K562 (cell line): ENCODE data around the gene ERMN. TPM values are rescaled to one million over a fixed set of nuclear protein-coding genes. Genes with fewer than 3 reads are reported as not detected.

Experiments used
- ATAC-seq: fragments of 200-7000 bp; cut with Tn5 transposase; 3 replicates; pipeline ENCODE4 v1.9.1; 2020; ENCODE audit warnings: moderate library complexity
- BruUV-seq: library from RNA; stranded (reverse); fragments of 400-500 nt; replicated peaks from 2 replicates; lab custom pipeline; 2021; lab: Mats Ljungman, UMichigan
- CTCF ChIA-PET: fragments of 300-600 bp; formaldehyde crosslinking; extraction: SDS; loops from one replicate; lab custom pipeline; 2021; ENCODE audit warnings: low intra/inter-chr PET ratio; lab: Yijun Ruan, JAX
- POLR2A ChIA-PET: fragments of 300-600, 350-650 bp; sonication (Branson Sonifier 250); formaldehyde crosslinking; extraction: SDS; loops from one replicate; lab custom pipeline; 2021; ENCODE audit warnings: antibody characterized with exemption, inconsistent platforms; lab: Yijun Ruan, JAX
- DNase-seq, 4 experiments: peaks; one replicate each; pipeline versions ENCODE4 v3.0.0 to v3.0.0-alpha.2; 2011 to 2018; ENCODE audit warnings: low spot score in 3 of 4, mixed read lengths in 3 of 4; ENCODE audit errors: extremely low read depth in 1 of 4
- FAIRE-seq: peaks from 2 replicates; lab custom pipeline; 2011; peaks lifted over from hg19 to GRCh38; lab: Jason Lieb, UNC
- H2AFZ ChIP-seq: 2 replicates; pipeline ENCODE4 v1.6.0; 2011; ENCODE audit warnings: low read depth, low read length, control low read depth, inconsistent platforms
- H3K27ac ChIP-seq: fragments of 200-600 bp; 3 replicates; pipeline ENCODE4 v1.8.0; 2011; ENCODE audit warnings: low read depth, mild to moderate bottlenecking, control low read depth, inconsistent platforms, low read length, moderate library complexity, mixed read lengths; ENCODE audit errors: extremely low read depth
- H3K27me3 ChIP-seq, 2 experiments: fragments of 300-600 bp in 1 of 2; 2 replicates in 1 of 2; 3 replicates in 1 of 2; pipeline versions ENCODE4 v1.6.0 to v1.8.0; 2011; ENCODE audit warnings: inconsistent platforms in 2 of 2, low read length in 2 of 2, mild to moderate bottlenecking in 1 of 2, mixed read lengths in 1 of 2, moderate library complexity in 1 of 2; ENCODE audit not compliant: control insufficient read depth in 2 of 2, insufficient read depth in 2 of 2
- H3K36me3 ChIP-seq: fragments of 300-600 bp; 3 replicates; pipeline ENCODE4 v1.8.0; 2011; ENCODE audit warnings: mild to moderate bottlenecking, low read length, inconsistent platforms; ENCODE audit not compliant: control insufficient read depth, insufficient read depth
- H3K4me1 ChIP-seq, 2 experiments: fragments of 200-600 bp in 1 of 2; replicated peaks in 1 of 2; 2 replicates in 1 of 2; 3 replicates in 1 of 2; pipeline versions ENCODE4 v1.5.1 to v1.8.0; 2011; ENCODE audit warnings: inconsistent platforms in 2 of 2, low read length in 2 of 2, mild to moderate bottlenecking in 1 of 2, mixed read lengths in 1 of 2, moderate library complexity in 1 of 2; ENCODE audit not compliant: control insufficient read depth in 2 of 2, insufficient read depth in 2 of 2
- H3K4me2 ChIP-seq: 2 replicates; pipeline ENCODE4 v1.6.1; 2011; ENCODE audit warnings: low read length, control low read depth, inconsistent platforms, mixed read lengths; ENCODE audit not compliant: insufficient read depth
- H3K4me3 ChIP-seq: fragments of 200-600 bp; sonication (generic), shearing (Covaris generic); 2 replicates; pipeline ENCODE4 v1.5.1; 2016; ENCODE audit warnings: control low read depth, inconsistent platforms
- H3K79me2 ChIP-seq: fragments of 200-600 bp; 3 replicates; pipeline ENCODE4 v1.8.0; 2011; ENCODE audit warnings: low read length, inconsistent platforms; ENCODE audit not compliant: control insufficient read depth, insufficient read depth
- H3K9ac ChIP-seq, 2 experiments: 2 replicates each; pipeline versions ENCODE4 v1.6.0 to v1.6.1; 2011; ENCODE audit warnings: low read depth in 2 of 2, low read length in 2 of 2, control low read depth in 1 of 2, inconsistent platforms in 1 of 2, mild to moderate bottlenecking in 1 of 2, mixed read lengths in 1 of 2; ENCODE audit not compliant: insufficient read depth in 1 of 2
- H3K9me1 ChIP-seq: one replicate; pipeline ENCODE4 v1.6.0; 2011; ENCODE audit warnings: inconsistent platforms, mild to moderate bottlenecking, low read length, moderate library complexity; ENCODE audit not compliant: control insufficient read depth, insufficient read depth
- H3K9me3 ChIP-seq: replicated peaks from 2 replicates; pipeline ENCODE4 v1.5.1; 2011; ENCODE audit warnings: low read depth, low read length, inconsistent platforms; ENCODE audit not compliant: control insufficient read depth, insufficient read depth
- H4K20me1 ChIP-seq: replicated peaks from 2 replicates; pipeline ENCODE4 v1.6.1; 2011; ENCODE audit warnings: low read length, inconsistent platforms, mixed read lengths; ENCODE audit not compliant: control insufficient read depth, insufficient read depth
- FOXK2 ChIP-seq, 2 experiments: fragments of 450-650 bp; IDR thresholded peaks in 1 of 2; conservative IDR thresholded peaks in 1 of 2; 2 replicates each; pipeline ENCODE4 v1.6.1; 2016; ENCODE audit warnings: low read depth in 2 of 2, mild to moderate bottlenecking in 1 of 2
- FOXP1 ChIP-seq: sonication (generic); formaldehyde crosslinking; IDR thresholded peaks from 2 replicates; pipeline ENCODE4 v1.8.0; 2022; ENCODE audit warnings: mild to moderate bottlenecking, missing genetic modification reagents
- HDAC6 ChIP-seq: IDR thresholded peaks from 2 replicates; pipeline ENCODE4 v1.6.1; 2012; ENCODE audit warnings: low read depth, mild to moderate bottlenecking, control low read depth, inconsistent platforms, low read length, moderate library complexity
- TAF9B ChIP-seq: fragments of 450-650 bp; IDR thresholded peaks from 2 replicates; pipeline ENCODE4 v1.6.1; 2018; ENCODE audit warnings: mild to moderate bottlenecking; ENCODE audit not compliant: partially characterized antibody
- ZNF224 ChIP-seq: sonication (generic); formaldehyde crosslinking; IDR thresholded peaks from 2 replicates; pipeline ENCODE4 v1.8.0; 2022; ENCODE audit warnings: mild to moderate bottlenecking, missing genetic modification reagents
- ZNF311 ChIP-seq: fragments of 250-450 bp; sonication (Bioruptor Pico); IDR thresholded peaks from 2 replicates; pipeline ENCODE4 v1.4.0; 2020; ENCODE audit warnings: mild to moderate bottlenecking, moderate library complexity
- ZNF589 ChIP-seq: fragments of 200-800 bp; sonication (Bioruptor generic); IDR thresholded peaks from 2 replicates; pipeline ENCODE4 v1.6.1; 2016; ENCODE audit warnings: low read depth, missing genetic modification characterization, missing compliant biosample characterization
- WGBS: fragments of 100-300 bp; shearing (Covaris generic); methylation state at CpG from one replicate; pipeline ENCODE4 v1.1.6; 2016; ENCODE audit warnings: low coverage, mixed read lengths; ENCODE audit not compliant: insufficient coverage; ENCODE audit errors: missing lambda C conversion rate; 5-methylcytosine and 5-hydroxymethylcytosine counted together
- in situ Hi-C: fragments of 300-500 bp; cut with MboI; formaldehyde crosslinking; loops from 4 replicates; pipeline ENCODE4 v1.15.0; 2018; ENCODE audit warnings: inconsistent platforms, mixed read lengths
- intact Hi-C: fragments of 100-400 bp; cut with micrococcal nuclease; formaldehyde crosslinking; loops from 2 replicates; pipeline ENCODE4 v1.14.2; 2022
- polyA plus RNA-seq, 8 experiments: library from polyadenylated mRNA; depleted of rRNA in 4 of 8; stranded (reverse) in 5 of 8; unstranded in 3 of 8; fragments of >200 nt; fragmentation: Nextera tagmentation in 2 of 8; fragmentation: Illumina TruSeq in 1 of 8; extraction: Ambion mirVana in 2 of 8; extraction: Trizol in 1 of 8; gene quantifications; 2 replicates each; pipeline versions ENCODE4 v1.2.1 to v1.2.3, GENCODE V29; 2011 to 2014; ENCODE audit warnings: inconsistent platforms in 1 of 8, missing spikeins in 1 of 8
- total RNA-seq, 7 experiments: library from RNA; depleted of rRNA in 6 of 7; stranded (reverse); fragments of >200 nt in 6 of 7; fragmentation: Illumina TruSeq in 2 of 7; extraction: Trizol in 2 of 7; gene quantifications; 2 replicates each; pipeline versions ENCODE4 v1.2.1 to v1.2.3, GENCODE V29; 2011 to 2021; ENCODE audit warnings: low replicate concordance in 1 of 7
- TF ChIP-seq, protein P1 (sequence below), 2 experiments: fragments of 450-650 bp; IDR thresholded peaks; 2 replicates each; pipeline ENCODE4 v1.6.1; 2018; ENCODE audit warnings: mild to moderate bottlenecking in 2 of 2, low read depth in 1 of 2; ENCODE audit not compliant: partially characterized antibody in 2 of 2

Gene ERMN
- total and polyA plus RNA-seq, 9 of the 15 experiments (the other 6 are each of a cell fraction or from before 2014, with no cell fraction given): 0.03 to 0.11 (median 0.05) TPM; not detected in 3

DNA sequence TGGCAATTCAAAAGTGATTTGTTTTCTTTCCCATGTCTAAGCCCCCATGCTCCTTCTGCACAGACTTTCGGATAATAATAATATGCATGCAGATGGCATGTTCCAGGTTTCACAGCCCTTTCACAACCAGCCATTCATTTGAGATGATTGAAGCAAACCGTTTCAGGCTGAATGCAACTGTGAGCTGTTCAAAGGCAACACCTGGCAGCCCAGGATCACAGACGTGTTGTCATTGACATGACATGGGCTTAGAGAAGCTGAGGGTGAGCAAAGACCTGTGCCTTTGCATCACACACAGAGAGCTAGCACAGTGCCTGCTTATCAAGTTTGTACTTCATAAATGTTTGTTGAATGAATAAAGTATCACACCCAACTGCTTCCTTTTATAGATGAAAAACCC is 12.4 kb upstream of the ERMN start:
- no peak overlapping the region for H3K9ac ChIP-seq
- H4K20me1 ChIP-seq: no peaks in the 10 kb centered on the region
- in situ Hi-C loops: loop anchor here (25.0 kb wide), 1 partner anchor 674 kb away; no protein-coding TSS in a partner anchor
- H2AFZ ChIP-seq: no peak overlapping the region
- no peak overlapping the region for H3K27ac ChIP-seq
- TF ChIP-seq FOXK2 (conservative IDR thresholded peaks at IDR 0.05 in 1 of 2, IDR thresholded peaks at IDR 0.05 in 1 of 2; ENCODE audit: low read depth in 2 of 2) (no peak), ZNF311 (CRISPR knock-in tag) (no peak), ZNF589 (CRISPR knock-in tag) (no peak), HDAC6 (no peak), ZNF224 (CRISPR knock-in tag) (no peak), FOXP1 (no peak), TAF9B (no peak)
- TF ChIP-seq, protein P1, sequence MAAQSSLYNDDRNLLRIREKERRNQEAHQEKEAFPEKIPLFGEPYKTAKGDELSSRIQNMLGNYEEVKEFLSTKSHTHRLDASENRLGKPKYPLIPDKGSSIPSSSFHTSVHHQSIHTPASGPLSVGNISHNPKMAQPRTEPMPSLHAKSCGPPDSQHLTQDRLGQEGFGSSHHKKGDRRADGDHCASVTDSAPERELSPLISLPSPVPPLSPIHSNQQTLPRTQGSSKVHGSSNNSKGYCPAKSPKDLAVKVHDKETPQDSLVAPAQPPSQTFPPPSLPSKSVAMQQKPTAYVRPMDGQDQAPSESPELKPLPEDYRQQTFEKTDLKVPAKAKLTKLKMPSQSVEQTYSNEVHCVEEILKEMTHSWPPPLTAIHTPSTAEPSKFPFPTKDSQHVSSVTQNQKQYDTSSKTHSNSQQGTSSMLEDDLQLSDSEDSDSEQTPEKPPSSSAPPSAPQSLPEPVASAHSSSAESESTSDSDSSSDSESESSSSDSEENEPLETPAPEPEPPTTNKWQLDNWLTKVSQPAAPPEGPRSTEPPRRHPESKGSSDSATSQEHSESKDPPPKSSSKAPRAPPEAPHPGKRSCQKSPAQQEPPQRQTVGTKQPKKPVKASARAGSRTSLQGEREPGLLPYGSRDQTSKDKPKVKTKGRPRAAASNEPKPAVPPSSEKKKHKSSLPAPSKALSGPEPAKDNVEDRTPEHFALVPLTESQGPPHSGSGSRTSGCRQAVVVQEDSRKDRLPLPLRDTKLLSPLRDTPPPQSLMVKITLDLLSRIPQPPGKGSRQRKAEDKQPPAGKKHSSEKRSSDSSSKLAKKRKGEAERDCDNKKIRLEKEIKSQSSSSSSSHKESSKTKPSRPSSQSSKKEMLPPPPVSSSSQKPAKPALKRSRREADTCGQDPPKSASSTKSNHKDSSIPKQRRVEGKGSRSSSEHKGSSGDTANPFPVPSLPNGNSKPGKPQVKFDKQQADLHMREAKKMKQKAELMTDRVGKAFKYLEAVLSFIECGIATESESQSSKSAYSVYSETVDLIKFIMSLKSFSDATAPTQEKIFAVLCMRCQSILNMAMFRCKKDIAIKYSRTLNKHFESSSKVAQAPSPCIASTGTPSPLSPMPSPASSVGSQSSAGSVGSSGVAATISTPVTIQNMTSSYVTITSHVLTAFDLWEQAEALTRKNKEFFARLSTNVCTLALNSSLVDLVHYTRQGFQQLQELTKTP (IDR thresholded peaks at IDR 0.05; ENCODE audit: low read depth in 1 of 2, partially characterized antibody in 2 of 2): no peak
- FAIRE-seq (no peak), ATAC-seq (no peak), DNase-seq (no peak)
- no peaks in the 10 kb centered on the region for H3K9me1 ChIP-seq
- H3K4me1 ChIP-seq: no peaks in the 10 kb centered on the region
- H3K79me2 ChIP-seq: no peaks in the 10 kb centered on the region
- no peaks in the 10 kb centered on the region for H3K36me3 ChIP-seq
- no TSS peak for BruUV-seq
- H3K27me3 ChIP-seq: 0 out of 5 replicates have a peak, but pooled peaks cover 0 to 3% of the 10 kb centered on the region in 2 experiments
- H3K4me2 ChIP-seq: no peak overlapping the region
- POLR2A ChIA-PET: interaction anchor here (0.6 kb wide), 1 partner anchor 122 kb away, joined by 3 read pairs; no protein-coding TSS in a partner anchor
- intact Hi-C loops: no loop called here
- 2% methylated on average over 3 of the region's 3 CpGs for WGBS
- H3K9me3 ChIP-seq: no peaks in the 10 kb centered on the region
- CTCF ChIA-PET: no interaction called here
- no peak overlapping the region for H3K4me3 ChIP-seq
